K562 (cell line): ENCODE measurements around the gene RPEL1. TPM values are rescaled to one million over a fixed set of nuclear protein-coding genes. Genes with fewer than 3 reads are reported as not detected.

Source experiments
- ATAC-seq: fragments of 200-7000 bp; cut with Tn5 transposase; 3 replicates; pipeline ENCODE4 v1.9.1; 2020; ENCODE audit warnings: moderate library complexity
- BruUV-seq: library from RNA; stranded (reverse); fragments of 400-500 nt; replicated peaks from 2 replicates; lab custom pipeline; 2021; lab: Mats Ljungman, UMichigan
- CTCF ChIA-PET: fragments of 300-600 bp; formaldehyde crosslinking; extraction: SDS; loops from one replicate; lab custom pipeline; 2021; ENCODE audit warnings: low intra/inter-chr PET ratio; lab: Yijun Ruan, JAX
- POLR2A ChIA-PET: fragments of 300-600, 350-650 bp; sonication (Branson Sonifier 250); formaldehyde crosslinking; extraction: SDS; loops from one replicate; lab custom pipeline; 2021; ENCODE audit warnings: antibody characterized with exemption, inconsistent platforms; lab: Yijun Ruan, JAX
- DNase-seq, 4 experiments: peaks; one replicate each; pipeline versions ENCODE4 v3.0.0 to v3.0.0-alpha.2; 2011 to 2018; ENCODE audit warnings: low spot score in 3 of 4, mixed read lengths in 3 of 4; ENCODE audit errors: extremely low read depth in 1 of 4
- FAIRE-seq: peaks from 2 replicates; lab custom pipeline; 2011; peaks lifted over from hg19 to GRCh38; lab: Jason Lieb, UNC
- H2AFZ ChIP-seq: 2 replicates; pipeline ENCODE4 v1.6.0; 2011; ENCODE audit warnings: low read depth, low read length, control low read depth, inconsistent platforms
- H3K27ac ChIP-seq: fragments of 200-600 bp; 3 replicates; pipeline ENCODE4 v1.8.0; 2011; ENCODE audit warnings: low read depth, mild to moderate bottlenecking, control low read depth, inconsistent platforms, low read length, moderate library complexity, mixed read lengths; ENCODE audit errors: extremely low read depth
- H3K27me3 ChIP-seq, 2 experiments: fragments of 300-600 bp in 1 of 2; 2 replicates in 1 of 2; 3 replicates in 1 of 2; pipeline versions ENCODE4 v1.6.0 to v1.8.0; 2011; ENCODE audit warnings: inconsistent platforms in 2 of 2, low read length in 2 of 2, mild to moderate bottlenecking in 1 of 2, mixed read lengths in 1 of 2, moderate library complexity in 1 of 2; ENCODE audit not compliant: control insufficient read depth in 2 of 2, insufficient read depth in 2 of 2
- H3K36me3 ChIP-seq: fragments of 300-600 bp; 3 replicates; pipeline ENCODE4 v1.8.0; 2011; ENCODE audit warnings: mild to moderate bottlenecking, low read length, inconsistent platforms; ENCODE audit not compliant: control insufficient read depth, insufficient read depth
- H3K4me1 ChIP-seq, 2 experiments: fragments of 200-600 bp in 1 of 2; replicated peaks in 1 of 2; 2 replicates in 1 of 2; 3 replicates in 1 of 2; pipeline versions ENCODE4 v1.5.1 to v1.8.0; 2011; ENCODE audit warnings: inconsistent platforms in 2 of 2, low read length in 2 of 2, mild to moderate bottlenecking in 1 of 2, mixed read lengths in 1 of 2, moderate library complexity in 1 of 2; ENCODE audit not compliant: control insufficient read depth in 2 of 2, insufficient read depth in 2 of 2
- H3K4me2 ChIP-seq: 2 replicates; pipeline ENCODE4 v1.6.1; 2011; ENCODE audit warnings: low read length, control low read depth, inconsistent platforms, mixed read lengths; ENCODE audit not compliant: insufficient read depth
- H3K4me3 ChIP-seq: fragments of 200-600 bp; sonication (generic), shearing (Covaris generic); 2 replicates; pipeline ENCODE4 v1.5.1; 2016; ENCODE audit warnings: control low read depth, inconsistent platforms
- H3K79me2 ChIP-seq: fragments of 200-600 bp; 3 replicates; pipeline ENCODE4 v1.8.0; 2011; ENCODE audit warnings: low read length, inconsistent platforms; ENCODE audit not compliant: control insufficient read depth, insufficient read depth
- H3K9ac ChIP-seq, 2 experiments: 2 replicates each; pipeline versions ENCODE4 v1.6.0 to v1.6.1; 2011; ENCODE audit warnings: low read depth in 2 of 2, low read length in 2 of 2, control low read depth in 1 of 2, inconsistent platforms in 1 of 2, mild to moderate bottlenecking in 1 of 2, mixed read lengths in 1 of 2; ENCODE audit not compliant: insufficient read depth in 1 of 2
- H3K9me1 ChIP-seq: one replicate; pipeline ENCODE4 v1.6.0; 2011; ENCODE audit warnings: inconsistent platforms, mild to moderate bottlenecking, low read length, moderate library complexity; ENCODE audit not compliant: control insufficient read depth, insufficient read depth
- H3K9me3 ChIP-seq: replicated peaks from 2 replicates; pipeline ENCODE4 v1.5.1; 2011; ENCODE audit warnings: low read depth, low read length, inconsistent platforms; ENCODE audit not compliant: control insufficient read depth, insufficient read depth
- H4K20me1 ChIP-seq: replicated peaks from 2 replicates; pipeline ENCODE4 v1.6.1; 2011; ENCODE audit warnings: low read length, inconsistent platforms, mixed read lengths; ENCODE audit not compliant: control insufficient read depth, insufficient read depth
- ATF3 ChIP-seq, 2 experiments: fragments of 450-650 bp in 1 of 2; sonication (generic) in 1 of 2; formaldehyde crosslinking in 1 of 2; IDR thresholded peaks in 1 of 2; conservative IDR thresholded peaks in 1 of 2; 2 replicates each; pipeline versions ENCODE4 v1.6.1 to v1.8.1; 2016 to 2023; ENCODE audit warnings: mild to moderate bottlenecking in 2 of 2, moderate library complexity in 2 of 2, inconsistent platforms in 1 of 2, missing genetic modification reagents in 1 of 2
- FOSL1 ChIP-seq: fragments of 200-800 bp; sonication (Bioruptor generic); conservative IDR thresholded peaks from 2 replicates; pipeline ENCODE4 v1.6.1; 2016; ENCODE audit warnings: missing genetic modification characterization, missing compliant biosample characterization
- IRF9 ChIP-seq: fragments of 450-650 bp; IDR thresholded peaks from 2 replicates; pipeline ENCODE4 v1.6.1; 2016; ENCODE audit warnings: missing biosample characterization, missing genetic modification characterization
- PKNOX1 ChIP-seq: fragments of 450-650 bp; IDR thresholded peaks from 2 replicates; pipeline ENCODE4 v1.6.1; 2016
- WGBS: fragments of 100-300 bp; shearing (Covaris generic); methylation state at CpG from one replicate; pipeline ENCODE4 v1.1.6; 2016; ENCODE audit warnings: low coverage, mixed read lengths; ENCODE audit not compliant: insufficient coverage; ENCODE audit errors: missing lambda C conversion rate; 5-methylcytosine and 5-hydroxymethylcytosine counted together
- in situ Hi-C: fragments of 300-500 bp; cut with MboI; formaldehyde crosslinking; loops from 4 replicates; pipeline ENCODE4 v1.15.0; 2018; ENCODE audit warnings: inconsistent platforms, mixed read lengths
- intact Hi-C: fragments of 100-400 bp; cut with micrococcal nuclease; formaldehyde crosslinking; loops from 2 replicates; pipeline ENCODE4 v1.14.2; 2022
- polyA plus RNA-seq, 8 experiments: library from polyadenylated mRNA; depleted of rRNA in 4 of 8; stranded (reverse) in 5 of 8; unstranded in 3 of 8; fragments of >200 nt; fragmentation: Nextera tagmentation in 2 of 8; fragmentation: Illumina TruSeq in 1 of 8; extraction: Ambion mirVana in 2 of 8; extraction: Trizol in 1 of 8; gene quantifications; 2 replicates each; pipeline versions ENCODE4 v1.2.1 to v1.2.3, GENCODE V29; 2011 to 2014; ENCODE audit warnings: inconsistent platforms in 1 of 8, missing spikeins in 1 of 8
- total RNA-seq, 7 experiments: library from RNA; depleted of rRNA in 6 of 7; stranded (reverse); fragments of >200 nt in 6 of 7; fragmentation: Illumina TruSeq in 2 of 7; extraction: Trizol in 2 of 7; gene quantifications; 2 replicates each; pipeline versions ENCODE4 v1.2.1 to v1.2.3, GENCODE V29; 2011 to 2021; ENCODE audit warnings: low replicate concordance in 1 of 7

RPEL1 gene
- total and polyA plus RNA-seq, 9 of the 15 experiments (the other 6 are each of a cell fraction or from before 2014, with no cell fraction given), result 0.04 to 0.15 (median 0.07) TPM; not detected in 4

GRCh38 chr10:103273041-103273441, 27.4 kb downstream of the RPEL1 start:
- in situ Hi-C loops, result no loop called here
- no peak overlapping the region for H3K4me3 ChIP-seq
- H3K4me1 ChIP-seq, result no peaks in the 10 kb centered on the region; a peak in 1 of 5 replicates
- FAIRE-seq (no peak), ATAC-seq (no peak), DNase-seq (peak in 2 of 4 experiments; percentile 9 to 16)
- no peaks in the 10 kb centered on the region for H3K9me1 ChIP-seq
- no peak overlapping the region for H3K4me2 ChIP-seq
- no peak overlapping the region for H2AFZ ChIP-seq
- H3K79me2 ChIP-seq, result no peaks in the 10 kb centered on the region
- H3K36me3 ChIP-seq, result no peaks in the 10 kb centered on the region
- peaks cover 0 to 8% of the 10 kb centered on the region in 2 experiments; a peak in 1 of 5 replicates for H3K27me3 ChIP-seq
- no peak overlapping the region for H3K9ac ChIP-seq
- 7% methylated on average over 4 of the region's 4 CpGs for WGBS
- CTCF ChIA-PET, result no interaction called here
- H3K9me3 ChIP-seq, result no peaks in the 10 kb centered on the region
- intact Hi-C loops, result no loop called here
- no peak overlapping the region for H3K27ac ChIP-seq
- H4K20me1 ChIP-seq, result no peaks in the 10 kb centered on the region
- no peak for TF ChIP-seq IRF9 (tag)
- TF ChIP-seq PKNOX1, result no peak
- TF ChIP-seq FOSL1 (tag), result peak; percentile 69
- peak; percentile 49 for TF ChIP-seq ATF3 (IDR thresholded peaks at IDR 0.05)
- TF ChIP-seq ATF3 (CRISPR knock-in tag; conservative IDR thresholded peaks at IDR 0.05), result no peak
- POLR2A ChIA-PET, result no interaction called here
- no TSS peak for BruUV-seq
